HUDEP-2 (cell line): ENCODE measurements around the gene MAPK8IP1.
A peak's percentile ranks its signal among the peaks of the same experiment; 100 is the strongest.
"Not testable (repeated sequence)": the region's sequence is repeated elsewhere in the genome, so short reads cannot be mapped to it uniquely, and the experiment has no call there.

Experiments
- DNase-seq, 76 experiments: peaks; one replicate each; lab custom pipeline; 2025; ENCODE audit not compliant: unreplicated experiment in 76 of 76; lab: John Stamatoyannopoulos, UW

The MAPK8IP1 gene

DNA sequence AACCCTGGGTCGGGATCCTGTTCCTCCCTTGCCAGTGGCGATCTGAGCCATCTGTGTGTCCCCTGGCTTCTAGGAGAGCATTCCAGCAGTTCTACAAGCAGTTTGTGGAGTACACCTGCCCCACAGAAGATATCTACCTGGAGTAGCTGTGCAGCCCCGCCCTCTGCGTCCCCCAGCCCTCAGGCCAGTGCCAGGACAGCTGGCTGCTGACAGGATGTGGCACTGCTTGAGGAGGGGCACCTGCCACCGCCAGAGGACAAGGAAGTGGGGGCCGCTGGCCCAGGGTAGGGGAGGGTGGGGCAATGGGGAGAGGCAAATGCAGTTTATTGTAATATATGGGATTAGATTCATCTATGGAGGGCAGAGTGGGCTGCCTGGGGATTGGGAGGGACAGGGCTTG, 20.1 kb downstream of the MAPK8IP1 start:
- not testable (repeated sequence) for DNase-seq

GRCh38 chr11:45906096-45906682, 20.7 kb downstream of the MAPK8IP1 start:
- DNase-seq = no peak

- no peak for DNase-seq
These were observed 21.6 kb downstream of the MAPK8IP1 start, which contains the start of gene FREY1 for GRCh38 chr11:45906965-45907611. FREY1 (minus strand) TSS chr11:45907271; CDS start chr11:45907245, 26 bp downstream.

GRCh38 chr11:45907911-45908370, 22.5 kb downstream of the MAPK8IP1 start:
- DNase-seq = no peak

DNA sequence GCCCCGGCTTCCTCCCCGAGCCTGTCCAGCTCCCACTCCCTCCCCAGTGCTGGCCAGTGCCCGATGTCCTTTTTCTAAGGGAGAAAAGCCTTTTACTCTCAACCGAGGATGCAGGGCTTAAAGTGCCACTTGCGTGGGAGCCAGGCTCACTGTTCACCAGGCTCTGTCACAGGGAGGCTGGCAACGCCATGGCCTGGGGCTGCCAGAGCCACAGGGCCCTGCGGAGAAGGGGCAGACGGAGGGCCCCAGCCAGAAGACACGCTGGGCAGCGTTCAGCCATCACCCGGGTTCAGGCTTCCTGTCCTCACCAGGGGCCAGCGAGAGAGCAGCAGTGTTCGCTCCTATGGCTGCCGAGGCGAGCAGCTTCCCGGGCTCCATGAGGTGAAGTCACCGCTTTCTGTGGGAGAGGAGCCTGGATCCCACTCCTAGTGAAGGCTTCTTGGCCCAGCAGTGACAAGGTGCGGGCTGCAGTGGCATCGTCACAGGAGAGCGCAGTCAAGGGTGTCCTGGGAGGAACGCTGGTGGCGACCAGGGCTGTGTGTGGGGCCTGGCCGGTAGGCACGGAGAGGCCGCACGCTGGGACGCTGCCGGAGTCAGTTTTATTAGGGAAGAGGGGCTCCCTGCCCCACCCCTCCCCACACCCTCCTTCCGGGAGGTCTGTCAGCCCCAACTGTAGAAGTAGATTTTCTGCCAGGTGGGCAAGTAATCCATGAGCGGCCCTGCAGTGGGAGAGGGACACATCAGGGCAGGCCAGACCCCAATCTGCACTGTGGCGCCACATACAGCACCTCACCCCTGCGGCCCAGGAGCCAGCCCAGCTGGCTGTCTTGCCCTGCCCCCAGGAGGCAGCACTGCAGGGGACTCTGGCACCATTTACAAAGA, 24.4 kb downstream of the MAPK8IP1 start:
- DNase-seq = no peak

DNA sequence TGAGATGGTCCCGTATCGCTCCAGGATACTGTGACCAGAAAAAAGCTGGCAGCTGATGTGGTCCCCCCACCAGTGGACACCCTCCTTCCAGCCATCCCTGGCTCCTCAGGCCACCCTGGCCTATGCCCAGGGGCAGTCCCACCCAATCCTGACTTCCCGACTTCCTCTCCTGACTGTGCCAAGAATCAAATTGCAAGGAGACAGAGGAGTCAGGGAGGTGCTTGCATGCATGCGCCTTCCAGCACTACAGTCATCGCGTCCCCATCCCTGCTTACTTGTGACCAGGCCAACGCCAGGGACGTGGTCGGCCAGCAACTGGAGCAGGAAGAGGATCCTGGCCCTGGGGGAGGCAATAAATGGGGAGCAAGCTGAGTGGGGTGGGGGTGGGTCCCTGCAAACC, 25.2 kb downstream of the MAPK8IP1 start:
- DNase-seq = no peak

- no peak for DNase-seq
These were observed 28.1 kb downstream of the MAPK8IP1 start for GRCh38 chr11:45913514-45913913.

- no peak for DNase-seq
These were observed 28.6 kb downstream of the MAPK8IP1 start for GRCh38 chr11:45913942-45914635.

DNA sequence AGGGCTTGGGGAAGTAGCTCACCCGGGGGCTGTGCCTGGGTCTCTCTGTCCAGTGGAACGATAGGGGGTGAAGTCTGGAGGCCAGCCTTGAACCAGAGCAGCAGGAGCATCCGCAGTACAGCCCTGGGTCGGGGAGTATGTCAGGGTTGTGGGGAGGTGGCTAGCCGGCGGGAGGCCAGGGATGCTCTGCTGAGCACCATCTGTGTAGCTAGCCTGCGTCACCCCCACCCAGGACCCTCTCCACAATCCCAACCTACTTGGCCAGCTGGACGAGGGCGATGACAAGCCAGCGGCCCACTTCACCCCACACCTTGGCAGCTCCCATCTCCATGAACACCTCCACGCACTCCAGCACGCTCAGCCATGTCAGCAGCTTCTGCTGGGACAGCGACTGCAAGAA, 30.0 kb downstream of the MAPK8IP1 start:
- no peak for DNase-seq

DNA sequence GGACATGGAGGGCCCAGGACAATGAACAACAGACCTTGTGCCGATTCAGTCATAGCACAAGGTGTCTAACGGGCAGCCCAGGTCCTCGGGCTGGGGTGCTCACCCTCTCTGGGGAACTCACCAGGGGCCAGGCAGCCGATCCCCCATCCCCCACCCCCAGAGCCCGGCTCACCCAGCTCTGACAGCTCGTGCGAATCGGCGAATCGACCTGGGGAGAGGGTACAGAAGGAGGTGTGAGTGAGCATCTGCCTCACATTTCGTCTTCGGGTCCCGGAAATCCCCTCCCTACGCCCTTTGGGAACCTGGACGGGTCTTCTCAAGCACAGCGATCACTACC, 31.8 kb downstream of the MAPK8IP1 start:
- DNase-seq = no peak

DNA sequence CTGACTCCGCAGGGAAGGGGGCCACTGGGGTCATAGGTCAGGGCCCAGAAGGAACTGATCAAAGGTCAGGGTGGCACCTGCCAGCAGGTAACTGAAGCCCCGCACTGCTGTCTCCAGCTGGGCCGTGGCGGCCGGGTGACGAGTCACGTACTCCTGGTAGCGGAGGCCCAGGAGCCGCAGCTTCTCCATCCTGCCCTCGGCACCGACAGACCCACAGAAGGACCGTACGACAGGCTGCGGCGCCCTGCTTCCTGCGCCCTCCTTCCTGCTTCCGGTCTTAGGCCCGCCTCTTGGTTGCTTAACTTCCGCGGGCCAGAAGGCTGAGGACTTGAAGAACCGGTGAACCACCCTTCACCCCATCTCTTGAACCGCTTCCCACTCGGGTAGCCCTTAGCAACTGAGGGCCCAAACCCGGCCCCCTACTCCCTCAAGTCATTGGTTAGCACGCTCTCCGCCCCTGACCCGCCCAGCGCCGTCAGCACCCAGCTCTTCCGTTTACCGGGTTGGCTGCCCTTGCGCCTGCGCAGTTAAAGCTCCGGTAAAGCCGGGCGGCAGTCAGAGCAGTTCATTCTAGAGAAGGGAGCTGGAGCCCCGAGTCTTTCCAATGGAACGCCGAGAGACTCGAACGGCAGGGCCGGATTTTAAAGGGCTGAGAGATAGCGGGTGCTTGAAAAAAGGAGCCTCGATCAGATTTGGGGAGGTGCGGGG, 32.3 kb downstream of the MAPK8IP1 start, which contains the start of gene PEX16:
Gene PEX16, minus strand, starts transcription at position 255 of the 708 bp plus-strand sequence. Its CDS starts 66 bp downstream, at position 189.
- peak in 75 of 76 experiments; percentile 62 to 97 (median 93) for DNase-seq

- DNase-seq = peak in 63 of 76 experiments; percentile 3 to 78 (median 53)
These were observed 33.0 kb downstream of the MAPK8IP1 start for GRCh38 chr11:45918331-45918941.

DNA sequence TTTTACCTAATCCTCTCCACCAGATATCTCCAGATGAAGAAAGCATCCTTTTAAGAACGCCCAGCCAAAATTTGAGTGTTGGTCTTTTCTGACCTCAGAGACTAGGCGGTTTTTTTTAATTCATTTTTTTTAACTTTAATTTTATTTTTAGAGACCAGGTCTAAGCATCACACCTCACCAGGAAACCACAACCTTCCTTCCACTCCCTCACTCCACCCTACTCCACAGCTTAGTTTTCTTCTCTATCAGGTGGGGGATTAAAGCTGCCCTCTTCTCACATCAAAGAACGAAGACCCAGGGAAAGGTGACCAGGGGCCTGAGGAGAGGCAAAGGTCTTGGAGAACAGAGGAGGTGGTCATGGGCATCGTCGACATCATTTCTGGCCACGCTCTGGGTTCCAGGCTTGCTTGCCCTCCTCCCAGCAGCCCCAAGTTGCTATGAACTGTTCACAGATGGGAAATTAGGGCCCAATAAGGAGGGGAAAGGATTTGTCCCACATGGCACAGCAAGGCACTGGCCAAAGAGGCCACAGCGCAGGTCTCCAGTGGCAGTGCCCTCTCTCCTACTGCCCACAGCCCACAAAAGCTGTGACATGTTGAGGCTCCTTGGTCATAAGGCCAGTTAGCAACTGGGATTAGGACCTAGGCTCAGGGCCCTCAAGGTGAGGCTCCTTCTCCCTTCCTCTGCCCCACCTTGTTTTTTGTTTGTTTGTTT, 33.7 kb downstream of the MAPK8IP1 start:
- DNase-seq = no peak

DNA sequence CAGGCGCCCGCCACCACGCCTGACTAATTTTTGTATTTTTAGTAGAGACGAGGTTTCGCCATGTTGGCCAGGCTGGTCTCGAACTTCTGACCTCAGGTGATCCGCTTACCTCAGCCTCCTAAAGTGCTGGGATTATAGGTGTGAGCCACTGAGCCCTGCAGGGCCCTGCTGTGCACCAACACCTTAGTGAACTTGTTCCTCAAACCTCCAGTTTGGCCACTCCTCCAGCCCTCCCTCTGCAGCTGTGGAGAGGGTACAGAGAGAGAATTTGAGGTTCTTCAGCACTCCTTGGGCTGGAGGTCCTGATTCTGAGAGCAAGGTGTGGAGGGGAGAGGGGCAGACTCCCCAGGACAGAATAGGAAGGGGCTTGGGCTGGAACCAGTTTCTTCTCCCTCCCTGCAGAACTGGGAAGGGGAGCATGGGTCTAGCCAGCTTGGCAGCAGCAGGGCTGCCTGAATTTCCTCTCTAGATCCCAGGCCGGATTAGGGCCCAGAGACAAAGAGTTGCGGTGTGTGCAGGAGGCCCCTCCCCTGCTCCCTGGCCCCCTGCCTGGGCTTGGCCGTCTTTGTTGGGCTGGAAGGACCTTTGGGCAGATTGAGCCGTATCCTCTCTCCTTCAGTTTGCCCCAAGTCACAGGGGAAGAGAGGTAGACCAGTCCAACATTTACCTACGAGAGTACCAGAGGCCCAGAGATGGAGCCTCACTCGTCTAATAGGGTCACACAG, 34.5 kb downstream of the MAPK8IP1 start:
- no peak for DNase-seq

GRCh38 chr11:45920531-45921477, 35.4 kb downstream of the MAPK8IP1 start:
- no peak for DNase-seq

GRCh38 chr11:45921561-45922424, 36.3 kb downstream of the MAPK8IP1 start:
- DNase-seq = no peak
